Measurements from ENCODE around the gene HSBP1L1.

The HSBP1L1 gene

GRCh38 chr18:79961527-79962291 lies 2.7 kb upstream of the HSBP1L1 start:
- DNase-seq = no peak

GRCh38 chr18:79962311-79962710 lies 2.1 kb upstream of the HSBP1L1 start:
- no peak for DNase-seq

- DNase-seq = no peak
Observed at GRCh38 chr18:79962835-79963657, 1.4 kb upstream of the HSBP1L1 start.

- DNase-seq = no peak
Observed at GRCh38 chr18:79963658-79964329, 649 bp upstream of the HSBP1L1 start.

- DNase-seq = no peak
Observed at GRCh38 chr18:79965119-79965902, 868 bp downstream of the HSBP1L1 start.

- DNase-seq = no peak
Observed at GRCh38 chr18:79970419-79971133, 6.1 kb downstream of the HSBP1L1 start.

- DNase-seq = no peak
Observed at GRCh38 chr18:79971211-79971952, 6.9 kb downstream of the HSBP1L1 start.

GRCh38 chr18:79971986-79972385 lies 7.5 kb downstream of the HSBP1L1 start:
- DNase-seq = no peak

- DNase-seq = no peak
Observed at GRCh38 chr18:79972720-79973119, 8.3 kb downstream of the HSBP1L1 start.

GRCh38 chr18:79973517-79973916 lies 9.1 kb downstream of the HSBP1L1 start:
- no peak for DNase-seq

GRCh38 chr18:79974025-79974654 lies 9.7 kb downstream of the HSBP1L1 start:
- DNase-seq = no peak

GRCh38 chr18:79975043-79975442 lies 10.6 kb downstream of the HSBP1L1 start:
- no peak for DNase-seq

GRCh38 chr18:79975985-79976680 lies 11.7 kb downstream of the HSBP1L1 start:
- DNase-seq = no peak

GRCh38 chr18:79979843-79980242 lies 15.4 kb downstream of the HSBP1L1 start:
- no peak for DNase-seq

- DNase-seq = no peak
Observed at GRCh38 chr18:79980585-79980984, 16.1 kb downstream of the HSBP1L1 start.

GRCh38 chr18:79982736-79983135 lies 18.3 kb downstream of the HSBP1L1 start:
- DNase-seq = no peak

GRCh38 chr18:79983253-79983652 lies 18.8 kb downstream of the HSBP1L1 start:
- DNase-seq = no peak

- DNase-seq = no peak
Observed at GRCh38 chr18:79983793-79984192, 19.4 kb downstream of the HSBP1L1 start.

GRCh38 chr18:79985172-79985571 lies 20.7 kb downstream of the HSBP1L1 start:
- no peak for DNase-seq

- DNase-seq = no peak
Observed at GRCh38 chr18:79986726-79987125, 22.3 kb downstream of the HSBP1L1 start.
